ENCODE measurements around the gene ADD1. TPM values are rescaled to one million over a fixed set of nuclear protein-coding genes. Genes with fewer than 3 reads are reported as not detected.

The ADD1 gene
- polyA plus RNA-seq, 1 experiment = 149 TPM

DNA sequence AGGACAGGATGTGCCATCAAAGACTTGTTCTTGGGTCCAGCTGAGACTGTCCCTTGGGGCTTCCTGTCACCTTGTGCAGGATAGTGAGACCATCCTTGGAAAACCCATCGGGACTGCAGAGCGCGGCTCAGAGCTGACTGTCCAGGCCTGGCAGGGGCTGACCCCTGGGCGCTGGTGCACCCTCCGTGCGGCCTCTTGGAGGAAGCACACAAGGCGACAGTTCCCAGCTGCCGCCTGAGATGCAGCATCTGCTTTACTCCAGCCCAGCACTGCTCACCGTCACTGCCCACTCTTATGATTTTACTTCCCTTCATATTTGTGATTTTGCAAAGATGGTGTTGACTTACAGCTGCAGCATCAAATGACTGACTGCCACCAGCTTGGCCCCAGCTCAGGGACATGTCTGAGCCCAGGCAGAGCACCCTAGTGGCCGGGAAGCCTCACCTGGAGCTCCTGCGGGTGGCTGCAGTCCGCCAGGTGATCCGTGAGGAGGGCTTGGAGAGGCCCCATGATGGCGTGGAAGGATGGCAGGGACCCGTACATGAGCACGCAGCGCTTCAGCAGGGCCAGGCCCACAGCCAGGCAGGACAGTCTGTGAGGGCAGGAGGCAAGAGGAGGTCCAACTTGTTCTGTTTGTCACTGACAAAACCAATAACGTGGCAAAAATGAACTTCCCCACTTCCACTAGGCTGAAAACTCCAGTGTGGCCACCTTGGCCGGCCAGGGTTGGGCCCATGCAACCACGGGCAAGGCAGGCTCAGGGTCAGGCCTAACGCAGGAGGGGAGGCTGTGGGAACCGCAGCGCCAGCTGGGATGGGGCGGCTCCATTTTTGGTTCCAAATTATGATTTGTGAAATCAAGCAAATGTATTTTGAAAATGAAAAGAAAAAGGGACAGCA lies 97.7 kb downstream of the ADD1 start:
- Histone ChIP-seq H3K4me3 (ENCODE audit: low read depth, low read length) (no peak overlapping the region), H3K9me3 (ENCODE audit: control insufficient read depth, insufficient read depth, low read length) (peaks cover 8% of the 10 kb centered on the region; the same call in 1 of the 2 replicates), H3K27me3 (ENCODE audit: control insufficient read depth, insufficient read depth, low read length) (no peaks in the 10 kb centered on the region), H3K27ac (ENCODE audit: low read depth, low read length) (no peak overlapping the region)
- ChIA-PET POLR2A (no interaction called here), CTCF (interaction anchor here (0.7 kb wide), 1 partner anchor 177 kb away, joined by 3 read pairs; no protein-coding TSS in a partner anchor)
- no peak for DNase-seq (ENCODE audit: low read depth, low spot score)
- TF ChIP-seq, protein P1, sequence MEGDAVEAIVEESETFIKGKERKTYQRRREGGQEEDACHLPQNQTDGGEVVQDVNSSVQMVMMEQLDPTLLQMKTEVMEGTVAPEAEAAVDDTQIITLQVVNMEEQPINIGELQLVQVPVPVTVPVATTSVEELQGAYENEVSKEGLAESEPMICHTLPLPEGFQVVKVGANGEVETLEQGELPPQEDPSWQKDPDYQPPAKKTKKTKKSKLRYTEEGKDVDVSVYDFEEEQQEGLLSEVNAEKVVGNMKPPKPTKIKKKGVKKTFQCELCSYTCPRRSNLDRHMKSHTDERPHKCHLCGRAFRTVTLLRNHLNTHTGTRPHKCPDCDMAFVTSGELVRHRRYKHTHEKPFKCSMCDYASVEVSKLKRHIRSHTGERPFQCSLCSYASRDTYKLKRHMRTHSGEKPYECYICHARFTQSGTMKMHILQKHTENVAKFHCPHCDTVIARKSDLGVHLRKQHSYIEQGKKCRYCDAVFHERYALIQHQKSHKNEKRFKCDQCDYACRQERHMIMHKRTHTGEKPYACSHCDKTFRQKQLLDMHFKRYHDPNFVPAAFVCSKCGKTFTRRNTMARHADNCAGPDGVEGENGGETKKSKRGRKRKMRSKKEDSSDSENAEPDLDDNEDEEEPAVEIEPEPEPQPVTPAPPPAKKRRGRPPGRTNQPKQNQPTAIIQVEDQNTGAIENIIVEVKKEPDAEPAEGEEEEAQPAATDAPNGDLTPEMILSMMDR (IDR thresholded peaks at IDR 0.05; ENCODE audit: low read depth, low read length) = no peak

DNA sequence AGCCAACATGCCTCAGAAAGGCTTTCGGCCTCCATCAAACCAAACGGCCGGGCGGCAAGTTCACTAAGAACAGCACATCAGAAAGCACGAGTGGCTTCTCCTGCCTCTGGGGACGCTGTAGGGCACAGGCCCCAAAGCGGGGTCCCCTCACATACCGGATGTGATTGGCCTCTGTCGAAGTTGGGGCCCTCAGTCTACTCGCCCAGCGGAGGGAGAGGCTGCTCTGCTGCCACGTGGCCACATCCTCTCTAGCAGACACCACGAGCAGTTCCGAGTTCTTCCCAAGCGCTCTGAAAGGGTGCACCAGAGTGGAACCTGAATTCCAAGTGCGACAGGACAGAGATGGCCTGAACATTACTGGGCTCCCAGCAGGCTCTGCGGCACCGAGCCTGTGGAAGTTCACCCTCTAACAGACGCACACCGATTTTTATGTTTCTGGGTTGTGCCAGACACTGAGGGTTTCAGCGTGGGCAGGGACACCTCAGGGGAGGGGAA lies 98.4 kb downstream of the ADD1 start:
- no peak overlapping the region for H3K4me3 ChIP-seq (ENCODE audit: low read depth, low read length)
- CTCF ChIA-PET = interaction anchor here (0.7 kb wide), 1 partner anchor 178 kb away, joined by 3 read pairs; no protein-coding TSS in a partner anchor
- DNase-seq (ENCODE audit: low read depth, low spot score) = no peak
- peaks cover 8% of the 10 kb centered on the region; the same call in 1 of the 2 replicates for H3K9me3 ChIP-seq (ENCODE audit: control insufficient read depth, insufficient read depth, low read length)
- H3K27me3 ChIP-seq (ENCODE audit: control insufficient read depth, insufficient read depth, low read length) = no peaks in the 10 kb centered on the region
- TF ChIP-seq, protein P1 (IDR thresholded peaks at IDR 0.05; ENCODE audit: low read depth, low read length) = no peak
- POLR2A ChIA-PET = no interaction called here
- peak overlapping the region; percentile 21 for H3K27ac ChIP-seq (ENCODE audit: low read depth, low read length)

DNA sequence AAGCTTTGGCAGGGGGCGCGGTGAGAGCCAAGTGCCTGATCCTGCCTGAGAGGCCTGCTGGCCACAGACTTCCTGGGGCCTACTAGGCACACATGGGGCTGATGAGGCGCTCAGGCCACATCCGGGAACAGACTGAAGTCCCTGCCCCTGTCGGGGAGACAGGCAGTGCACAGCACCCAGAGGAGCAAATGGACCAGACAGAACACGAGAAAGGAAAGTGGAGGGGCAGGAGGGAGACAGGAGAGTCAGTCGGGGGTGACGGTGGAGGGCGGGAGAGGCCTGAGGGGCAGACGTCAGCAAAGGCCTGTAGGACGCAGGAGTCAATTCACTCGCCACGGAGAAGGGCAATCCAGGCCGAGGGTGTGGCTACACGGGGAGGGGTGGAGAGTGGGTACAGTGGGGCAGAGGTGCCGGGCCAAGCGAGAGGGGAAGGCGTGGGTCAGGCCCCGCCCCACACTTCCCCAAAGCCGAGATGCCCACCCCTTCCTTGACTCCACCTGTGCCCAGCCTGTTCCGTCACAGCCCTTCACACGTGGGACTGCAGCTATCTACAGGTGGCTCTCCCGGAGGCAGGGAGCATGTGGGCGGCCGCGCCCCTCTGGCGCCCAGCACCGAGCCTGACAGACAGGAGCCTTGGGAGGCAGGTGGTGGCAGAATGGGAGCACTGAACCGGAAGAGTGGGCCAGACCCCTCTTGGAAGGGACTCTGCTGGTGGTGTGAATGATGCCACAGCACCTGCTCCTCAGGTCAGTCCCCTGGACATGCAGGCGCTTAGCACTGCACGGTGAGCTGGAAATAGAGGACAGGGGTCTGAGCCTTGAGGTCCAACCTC lies 99.1 kb downstream of the ADD1 start:
- ChIA-PET CTCF (no interaction called here), POLR2A (no interaction called here)
- Histone ChIP-seq H3K27me3 (ENCODE audit: control insufficient read depth, insufficient read depth, low read length) (no peaks in the 10 kb centered on the region), H3K27ac (ENCODE audit: low read depth, low read length) (peak overlapping the region; percentile 21), H3K4me3 (ENCODE audit: low read depth, low read length) (no peak overlapping the region), H3K9me3 (ENCODE audit: control insufficient read depth, insufficient read depth, low read length) (peaks cover 8% of the 10 kb centered on the region; the same call in 1 of the 2 replicates)
- TF ChIP-seq, protein P1 (IDR thresholded peaks at IDR 0.05; ENCODE audit: low read depth, low read length) = no peak
- no peak for DNase-seq (ENCODE audit: low read depth, low spot score)

DNA sequence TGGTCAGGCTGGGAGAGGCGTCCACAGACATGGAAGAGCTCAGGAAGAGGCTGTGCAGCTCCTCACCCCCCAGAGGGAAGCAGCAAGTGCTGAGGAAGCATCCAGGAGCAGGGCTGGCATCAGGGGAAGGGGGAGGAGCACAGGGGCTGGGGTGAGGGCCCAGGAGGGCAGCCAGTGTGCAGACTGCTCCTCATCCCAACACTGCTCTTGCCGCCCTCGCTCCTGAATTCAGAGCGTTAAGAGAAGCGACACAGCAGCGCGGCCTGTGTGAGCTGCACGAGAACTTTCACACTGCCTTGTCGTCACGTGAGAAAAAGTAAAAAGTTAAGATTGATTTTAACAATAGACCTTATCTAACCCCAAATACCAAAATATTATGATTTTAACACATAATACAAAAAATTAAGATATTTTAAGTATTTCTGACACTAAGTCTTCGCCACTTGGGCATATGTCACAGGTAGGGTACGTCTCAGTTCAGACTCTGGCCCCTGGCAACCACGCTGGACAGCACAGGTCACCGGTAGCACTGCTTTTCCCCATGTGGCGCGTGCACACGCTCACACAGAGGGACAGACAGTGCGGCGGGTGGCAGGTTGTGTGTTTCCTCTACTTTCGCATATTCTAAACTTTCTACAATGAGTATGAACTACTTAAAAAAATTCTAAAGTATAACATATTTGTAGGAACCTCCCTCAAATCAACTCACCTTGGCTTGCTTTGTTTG lies 99.9 kb downstream of the ADD1 start:
- Histone ChIP-seq H3K27ac (ENCODE audit: low read depth, low read length) (no peak overlapping the region), H3K9me3 (ENCODE audit: control insufficient read depth, insufficient read depth, low read length) (peaks cover 8% of the 10 kb centered on the region; the same call in 1 of the 2 replicates), H3K4me3 (ENCODE audit: low read depth, low read length) (no peak overlapping the region), H3K27me3 (ENCODE audit: control insufficient read depth, insufficient read depth, low read length) (no peaks in the 10 kb centered on the region)
- no peak for DNase-seq (ENCODE audit: low read depth, low spot score)
- ChIA-PET CTCF (no interaction called here), POLR2A (no interaction called here)
- TF ChIP-seq, protein P1 (IDR thresholded peaks at IDR 0.05; ENCODE audit: low read depth, low read length) = no peak
